Natural killer cell (primary cell): ENCODE data around the gene FKBP1B. TPM values are rescaled to one million over a fixed set of nuclear protein-coding genes. Genes with fewer than 3 reads are reported as not detected.
"Not testable (repeated sequence)": the region's sequence is repeated elsewhere in the genome, so short reads cannot be mapped to it uniquely, and the experiment has no call there.

ENCODE experiments used
- ATAC-seq, 3 donors: fragments of 150-1000 bp in 2 of 3; fragments of 200-7000 bp in 1 of 3; cut with Tn5 transposase; 1 replicate in 1 of 3; 2 replicates in 2 of 3; pipeline ENCODE4 v1.10.0; 2021; ENCODE audit warnings: mild to moderate bottlenecking in 2 of 3, moderate library complexity in 2 of 3
- DNase-seq, 2 donors: peaks; one replicate each; pipeline versions ENCODE4 v3.0.0 to v3.0.0-alpha.2; 2013 to 2021; ENCODE audit warnings: mixed read lengths in 1 of 2
- H3K27ac ChIP-seq: one replicate; pipeline ENCODE4 v1.5.1; 2013; ENCODE audit warnings: mild to moderate bottlenecking, low read length
- H3K27me3 ChIP-seq: one replicate; pipeline ENCODE4 v1.6.1; 2013; ENCODE audit warnings: low read length; ENCODE audit not compliant: control insufficient read depth, insufficient read depth
- H3K36me3 ChIP-seq: one replicate; pipeline ENCODE4 v1.6.1; 2013; ENCODE audit warnings: low read length; ENCODE audit not compliant: control insufficient read depth, insufficient read depth
- H3K4me1 ChIP-seq: one replicate; pipeline ENCODE4 v1.6.1; 2013; ENCODE audit warnings: low read length; ENCODE audit not compliant: control insufficient read depth, insufficient read depth
- H3K4me3 ChIP-seq: one replicate; pipeline ENCODE4 v1.5.1; 2013; ENCODE audit warnings: low read length
- H3K9me3 ChIP-seq: one replicate; pipeline ENCODE4 v1.6.1; 2013; ENCODE audit warnings: low read length; ENCODE audit not compliant: control insufficient read depth, insufficient read depth
- H3K27ac Mint-ChIP-seq, 2 donors: one replicate each; pipeline ENCODE4 v1.8.0; 2022; ENCODE audit warnings: mild to moderate bottlenecking in 2 of 2, mixed read lengths in 2 of 2, moderate library complexity in 1 of 2
- H3K27me3 Mint-ChIP-seq, 2 donors: one replicate each; pipeline ENCODE4 v1.8.0; 2022; ENCODE audit warnings: low read depth in 2 of 2, mixed read lengths in 2 of 2
- H3K36me3 Mint-ChIP-seq: one replicate; pipeline ENCODE4 v1.8.0; 2022; ENCODE audit warnings: mixed read lengths
- H3K4me1 Mint-ChIP-seq, 2 donors: one replicate each; pipeline ENCODE4 v1.8.0; 2022; ENCODE audit warnings: mixed read lengths in 2 of 2
- H3K4me3 Mint-ChIP-seq: one replicate; pipeline ENCODE4 v1.8.0; 2022; ENCODE audit warnings: mild to moderate bottlenecking, moderate library complexity, mixed read lengths
- H3K9me3 Mint-ChIP-seq, 2 donors: one replicate each; pipeline ENCODE4 v1.8.0; 2022; ENCODE audit warnings: mixed read lengths in 2 of 2
- WGBS: methylation state at CpG from one replicate; pipeline ENCODE4 v1.1.7; 2013; ENCODE audit warnings: missing lambda C conversion rate; ENCODE audit not compliant: insufficient coverage; 5-methylcytosine and 5-hydroxymethylcytosine counted together
- intact Hi-C: fragments of 100-400 bp; cut with micrococcal nuclease; formaldehyde crosslinking; loops from one replicate; pipeline ENCODE4 v1.14.2; 2022
- total RNA-seq, 4 donors: library from RNA; stranded (reverse); fragments of 120-200 nt in 1 of 4; gene quantifications; one replicate each; pipeline versions ENCODE4 v1.2.3 to v1.2.4, GENCODE V29; 2013 to 2022
- TF ChIP-seq, protein P1 (sequence below): fragments of 200-600 bp; IDR thresholded peaks from one replicate; pipeline ENCODE4 v1.8.0; 2022; ENCODE audit warnings: antibody characterized with exemption

The FKBP1B gene
- total RNA-seq, 3 donors from 2014 or later (not counting 1 experiment from before 2014, with no cell fraction given), result 1.5 to 3.4 (median 3.3) TPM

DNA sequence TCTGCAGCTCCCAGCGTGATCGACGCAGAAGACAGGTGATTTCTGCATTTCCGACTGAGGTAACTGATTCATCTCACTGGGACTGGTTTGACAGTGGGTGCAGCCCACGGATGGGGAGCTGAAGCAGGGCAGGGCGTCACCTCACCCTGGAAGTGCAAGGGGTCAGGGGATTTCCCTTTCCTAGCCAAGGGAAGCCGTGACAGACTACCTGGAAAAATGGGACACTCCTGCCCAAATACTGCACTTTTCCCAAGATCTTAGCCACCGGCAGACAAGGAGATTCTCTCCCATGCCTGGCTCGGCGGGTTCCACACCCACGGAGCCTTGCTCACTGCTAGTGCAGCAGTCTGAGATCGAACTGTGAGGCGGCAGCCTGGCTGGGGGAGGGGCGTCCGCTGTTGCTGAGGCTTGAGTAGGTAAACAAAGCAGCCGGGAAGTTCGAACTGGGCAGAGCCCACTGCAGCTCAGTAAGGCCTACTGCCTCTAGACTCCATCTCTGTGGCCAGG is 45.7 kb downstream of the FKBP1B start:
- 96% methylated on average over 17 of the region's 17 CpGs for WGBS
- H3K36me3 ChIP-seq, H3K4me1 ChIP-seq, H3K27ac Mint-ChIP-seq, H3K9me3 Mint-ChIP-seq, intact Hi-C loops, H3K27me3 Mint-ChIP-seq, H3K4me3 Mint-ChIP-seq, H3K27ac ChIP-seq, H3K9me3 ChIP-seq, H3K4me1 Mint-ChIP-seq, DNase-seq, H3K36me3 Mint-ChIP-seq, ATAC-seq, H3K27me3 ChIP-seq, H3K4me3 ChIP-seq: not testable (repeated sequence)

DNA sequence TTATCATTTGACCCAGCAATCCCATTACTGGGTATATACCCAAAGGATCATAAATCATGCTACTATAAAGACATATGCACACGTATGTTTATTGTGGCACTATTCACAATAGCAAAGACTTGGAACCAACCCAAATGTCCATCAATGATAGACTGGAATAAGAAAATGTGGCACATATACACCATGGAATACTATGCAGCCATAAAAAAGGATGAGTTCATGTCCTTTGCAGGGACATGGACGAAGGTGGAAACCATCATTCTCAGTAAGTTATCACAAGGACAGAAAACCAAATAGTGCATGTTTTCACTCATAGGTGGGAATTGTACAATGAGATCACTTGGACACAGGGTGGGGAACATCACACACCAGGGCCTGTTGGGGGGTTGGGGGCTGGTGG is 51.2 kb downstream of the FKBP1B start:
- H3K27ac Mint-ChIP-seq, H3K4me3 Mint-ChIP-seq, intact Hi-C loops, H3K4me3 ChIP-seq, H3K27me3 Mint-ChIP-seq, DNase-seq, H3K9me3 ChIP-seq, ATAC-seq, H3K27me3 ChIP-seq, H3K4me1 Mint-ChIP-seq, H3K27ac ChIP-seq, H3K9me3 Mint-ChIP-seq, H3K4me1 ChIP-seq, H3K36me3 ChIP-seq: not testable (repeated sequence)
- WGBS, result 90% methylated on average over 1 of the region's 2 CpGs
- H3K36me3 Mint-ChIP-seq, result peaks cover 12% of the 10 kb centered on the region

DNA sequence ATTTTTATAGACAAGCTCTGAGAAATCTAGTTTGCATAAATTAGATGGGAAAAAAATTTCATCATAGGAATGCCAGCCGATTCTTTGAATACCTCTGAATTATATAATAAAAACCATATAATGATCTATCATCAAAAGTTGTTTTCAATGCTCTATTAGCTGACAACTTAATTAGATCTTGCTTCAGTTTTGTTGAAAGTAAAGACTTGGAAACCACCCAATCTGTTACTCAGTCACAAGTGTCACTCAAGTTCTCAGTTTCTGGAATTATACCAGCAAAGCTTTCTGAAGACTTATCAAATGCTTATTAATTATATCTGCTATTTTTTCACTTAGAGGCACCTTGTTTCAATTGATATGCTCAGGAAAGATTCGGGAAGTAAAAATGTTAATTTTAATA is 52.5 kb downstream of the FKBP1B start:
- H3K27me3 ChIP-seq, result no peaks in the 10 kb centered on the region
- H3K4me3 ChIP-seq, result no peak overlapping the region
- no peaks in the 10 kb centered on the region for H3K36me3 ChIP-seq
- no peak overlapping the region for H3K27ac ChIP-seq
- Mint-ChIP-seq H3K4me3 (no peak overlapping the region), H3K27ac (no peak overlapping the region), H3K4me1 (no peaks in the 10 kb centered on the region), H3K27me3 (no peaks in the 10 kb centered on the region), H3K36me3 (peaks cover 7% of the 10 kb centered on the region), H3K9me3 (peaks cover 0 to 7% of the 10 kb centered on the region in 2 donors)
- ATAC-seq (no peak), DNase-seq (no peak)
- TF ChIP-seq, protein P1, sequence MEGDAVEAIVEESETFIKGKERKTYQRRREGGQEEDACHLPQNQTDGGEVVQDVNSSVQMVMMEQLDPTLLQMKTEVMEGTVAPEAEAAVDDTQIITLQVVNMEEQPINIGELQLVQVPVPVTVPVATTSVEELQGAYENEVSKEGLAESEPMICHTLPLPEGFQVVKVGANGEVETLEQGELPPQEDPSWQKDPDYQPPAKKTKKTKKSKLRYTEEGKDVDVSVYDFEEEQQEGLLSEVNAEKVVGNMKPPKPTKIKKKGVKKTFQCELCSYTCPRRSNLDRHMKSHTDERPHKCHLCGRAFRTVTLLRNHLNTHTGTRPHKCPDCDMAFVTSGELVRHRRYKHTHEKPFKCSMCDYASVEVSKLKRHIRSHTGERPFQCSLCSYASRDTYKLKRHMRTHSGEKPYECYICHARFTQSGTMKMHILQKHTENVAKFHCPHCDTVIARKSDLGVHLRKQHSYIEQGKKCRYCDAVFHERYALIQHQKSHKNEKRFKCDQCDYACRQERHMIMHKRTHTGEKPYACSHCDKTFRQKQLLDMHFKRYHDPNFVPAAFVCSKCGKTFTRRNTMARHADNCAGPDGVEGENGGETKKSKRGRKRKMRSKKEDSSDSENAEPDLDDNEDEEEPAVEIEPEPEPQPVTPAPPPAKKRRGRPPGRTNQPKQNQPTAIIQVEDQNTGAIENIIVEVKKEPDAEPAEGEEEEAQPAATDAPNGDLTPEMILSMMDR, result no peak
- no peaks in the 10 kb centered on the region for H3K9me3 ChIP-seq
- no peaks in the 10 kb centered on the region for H3K4me1 ChIP-seq
- no CpG with 5 or more reads among the region's 2 CpGs for WGBS
- intact Hi-C loops, result no loop called here

DNA sequence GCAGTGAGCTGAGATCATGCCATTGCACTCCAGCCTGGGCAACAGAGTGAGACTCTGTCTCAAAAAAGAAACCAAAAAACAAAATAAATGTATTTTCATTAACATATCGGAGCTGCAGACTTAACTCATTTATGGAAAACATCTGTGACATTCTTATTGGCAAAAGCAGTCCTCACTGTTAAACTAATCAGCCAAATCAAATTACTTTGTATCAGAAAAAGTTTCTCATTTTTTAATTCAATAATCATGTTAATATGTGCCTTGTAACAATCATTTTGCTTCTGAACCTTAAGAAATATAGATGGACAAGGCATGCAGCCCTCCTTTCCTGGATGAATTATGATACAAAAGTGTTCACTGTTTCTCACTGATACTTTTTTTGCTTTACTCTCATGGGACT is 53.1 kb downstream of the FKBP1B start:
- H3K4me3 ChIP-seq, result no peak overlapping the region
- no peaks in the 10 kb centered on the region for H3K4me1 ChIP-seq
- Mint-ChIP-seq H3K36me3 (peaks cover 7% of the 10 kb centered on the region), H3K4me3 (no peak overlapping the region), H3K4me1 (no peaks in the 10 kb centered on the region), H3K9me3 (peaks cover 2 to 8% of the 10 kb centered on the region in 2 donors), H3K27me3 (no peaks in the 10 kb centered on the region), H3K27ac (no peak overlapping the region)
- H3K36me3 ChIP-seq, result no peaks in the 10 kb centered on the region
- H3K27me3 ChIP-seq, result no peaks in the 10 kb centered on the region
- no peak for ATAC-seq
- no peak overlapping the region for H3K27ac ChIP-seq
- DNase-seq, result no peak
- 100% methylated on average over 1 of the region's 1 CpG for WGBS
- TF ChIP-seq, protein P1, result no peak
- intact Hi-C loops, result no loop called here
- H3K9me3 ChIP-seq, result no peaks in the 10 kb centered on the region
